ENCODE results near the gene NEUROD2. TPM values are rescaled to one million over a fixed set of nuclear protein-coding genes. Genes with fewer than 3 reads are reported as not detected.

NEUROD2 gene
- total and polyA plus RNA-seq, 2 experiments from 2014 or later, result not detected

GRCh38 chr17:39596543-39597267 is 11.0 kb downstream of the NEUROD2 start:
- no peak for TF ChIP-seq ZNF331 (CRISPR knock-in tag; IDR thresholded peaks at IDR 0.05; ENCODE audit: low read depth)
- peak; percentile 99 for TF ChIP-seq EZH2 (IDR thresholded peaks at IDR 0.05; ENCODE audit: low read depth, unreplicated experiment)

GRCh38 chr17:39595928-39596510 is 11.7 kb downstream of the NEUROD2 start:
- Histone ChIP-seq H3K4me1 (ENCODE audit: insufficient read depth) (peaks cover 61% of the 10 kb centered on the region), H3K4me3 (peak overlapping the region; percentile 48), H3F3A (replicated peaks; ENCODE audit: low read depth) (peaks cover 40% of the 10 kb centered on the region), H4K20me1 (replicated peaks; ENCODE audit: insufficient read depth) (peaks cover 13% of the 10 kb centered on the region; the same call in 1 of the 2 replicates), H3K27ac (ENCODE audit: low read depth) (no peak overlapping the region), H2AFZ (no peak overlapping the region), H3K27me3 (ENCODE audit: insufficient read depth) (peaks cover 98% of the 10 kb centered on the region), H3K9me2 (ENCODE audit: insufficient read depth) (no peaks in the 10 kb centered on the region), H3K79me2 (replicated peaks; ENCODE audit: insufficient read depth) (no peaks in the 10 kb centered on the region), H3K36me3 (ENCODE audit: insufficient read depth) (no peaks in the 10 kb centered on the region), H3K4me2 (peak overlapping the region; percentile 76)
- Mint-ChIP-seq H3K27ac (no peak overlapping the region), H3K4me1 (peaks cover 50% of the 10 kb centered on the region), H3K4me3 (peak overlapping the region; percentile 32; the same call in 2 of the 3 replicates), H3K9me3 (no peaks in the 10 kb centered on the region), H3K36me3 (ENCODE audit: low read depth) (no peaks in the 10 kb centered on the region), H3K27me3 (ENCODE audit: insufficient read depth, low read depth, poor library complexity) (peaks cover 87% of the 10 kb centered on the region)
- no peak for TF ChIP-seq POLR2AphosphoS5 (IDR thresholded peaks at IDR 0.05; ENCODE audit: low read depth)
- peak; percentile 51 for TF ChIP-seq EZH2 (IDR thresholded peaks at IDR 0.05; ENCODE audit: low read depth, unreplicated experiment)
- TF ChIP-seq ZNF331 (CRISPR knock-in tag; IDR thresholded peaks at IDR 0.05; ENCODE audit: low read depth), result no peak
- no peak for ATAC-seq
- DNase-seq (ENCODE audit: low spot score), result no peak

More at GRCh38 chr17:39596543-39597267, 11.0 kb downstream of the NEUROD2 start:
- Histone ChIP-seq H3K27me3 (ENCODE audit: insufficient read depth) (peaks cover 98% of the 10 kb centered on the region), H3K4me2 (peak overlapping the region; percentile 76), H3F3A (replicated peaks; ENCODE audit: low read depth) (peaks cover 42% of the 10 kb centered on the region), H4K20me1 (replicated peaks; ENCODE audit: insufficient read depth) (peaks cover 13% of the 10 kb centered on the region; the same call in 1 of the 2 replicates), H2AFZ (no peak overlapping the region), H3K79me2 (replicated peaks; ENCODE audit: insufficient read depth) (no peaks in the 10 kb centered on the region), H3K36me3 (ENCODE audit: insufficient read depth) (no peaks in the 10 kb centered on the region), H3K4me3 (peak overlapping the region; percentile 48), H3K9me2 (ENCODE audit: insufficient read depth) (no peaks in the 10 kb centered on the region), H3K27ac (ENCODE audit: low read depth) (no peak overlapping the region), H3K4me1 (ENCODE audit: insufficient read depth) (peaks cover 62% of the 10 kb centered on the region)
- ATAC-seq (no peak), DNase-seq (ENCODE audit: low spot score) (no peak)
- Mint-ChIP-seq H3K4me3 (peak overlapping the region; percentile 50), H3K27ac (no peak overlapping the region), H3K4me1 (peaks cover 52% of the 10 kb centered on the region), H3K9me3 (no peaks in the 10 kb centered on the region), H3K27me3 (ENCODE audit: insufficient read depth, low read depth, poor library complexity) (peaks cover 91% of the 10 kb centered on the region), H3K36me3 (ENCODE audit: low read depth) (no peaks in the 10 kb centered on the region)

GRCh38 chr17:39595294-39595693 is 12.4 kb downstream of the NEUROD2 start:
- peak; percentile 61 for DNase-seq (ENCODE audit: low spot score)
- Mint-ChIP-seq H3K9me3 (no peaks in the 10 kb centered on the region), H3K27me3 (ENCODE audit: insufficient read depth, low read depth, poor library complexity) (peaks cover 80% of the 10 kb centered on the region), H3K4me3 (no peak overlapping the region), H3K27ac (no peak overlapping the region), H3K36me3 (ENCODE audit: low read depth) (no peaks in the 10 kb centered on the region), H3K4me1 (peaks cover 44% of the 10 kb centered on the region)
- no peak for ATAC-seq
- Histone ChIP-seq H4K20me1 (replicated peaks; ENCODE audit: insufficient read depth) (peaks cover 12% of the 10 kb centered on the region; the same call in 1 of the 2 replicates), H3K79me2 (replicated peaks; ENCODE audit: insufficient read depth) (no peaks in the 10 kb centered on the region), H3K9me2 (ENCODE audit: insufficient read depth) (no peaks in the 10 kb centered on the region), H3F3A (replicated peaks; ENCODE audit: low read depth) (peaks cover 33% of the 10 kb centered on the region), H3K27me3 (ENCODE audit: insufficient read depth) (peaks cover 91% of the 10 kb centered on the region), H3K36me3 (ENCODE audit: insufficient read depth) (no peaks in the 10 kb centered on the region), H3K27ac (ENCODE audit: low read depth) (no peak overlapping the region), H3K4me2 (0 out of 2 replicates have a peak overlapping the region, but pooled peaks have one; percentile 52), H3K4me3 (peak overlapping the region; percentile 26; the same call in 1 of the 2 replicates), H3K4me1 (ENCODE audit: insufficient read depth) (peaks cover 54% of the 10 kb centered on the region), H2AFZ (no peak overlapping the region)
- TF ChIP-seq CTCF (conservative IDR thresholded peaks at IDR 0.05; ENCODE audit: low read depth in 2 of 2), result no peak
- no peak for TF ChIP-seq REST (IDR thresholded peaks at IDR 0.05; ENCODE audit: unreplicated experiment)
- no peak for TF ChIP-seq ETS1 (IDR thresholded peaks at IDR 0.05)
